Measurements from ENCODE around the gene MRPL23. TPM values are rescaled to one million over a fixed set of nuclear protein-coding genes. Genes with fewer than 3 reads are reported as not detected.

Gene MRPL23
- total RNA-seq, 1 donor from 2014 or later, result 163 TPM

DNA sequence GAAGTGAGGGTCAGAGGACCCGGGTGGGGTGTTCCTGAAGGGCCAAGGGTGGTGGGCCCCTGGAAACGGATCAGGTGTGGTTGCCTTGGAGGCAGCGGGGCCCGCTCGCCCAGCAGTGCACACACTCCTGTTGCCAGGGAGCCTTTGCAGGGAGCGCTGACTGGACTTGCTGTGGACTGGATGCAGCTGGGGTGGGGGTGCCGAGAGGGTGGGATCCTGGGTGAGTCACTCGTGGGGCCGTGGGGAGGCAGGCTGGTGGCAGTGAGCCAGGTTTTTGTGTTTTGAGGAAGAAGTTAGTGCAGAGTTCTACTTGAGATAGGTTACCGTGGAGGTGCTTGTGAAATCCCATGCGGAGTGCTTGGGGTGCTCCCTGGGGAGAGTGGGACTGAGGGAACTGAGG lies 1.3 kb downstream of the MRPL23 start:
- TF ChIP-seq, protein P1, sequence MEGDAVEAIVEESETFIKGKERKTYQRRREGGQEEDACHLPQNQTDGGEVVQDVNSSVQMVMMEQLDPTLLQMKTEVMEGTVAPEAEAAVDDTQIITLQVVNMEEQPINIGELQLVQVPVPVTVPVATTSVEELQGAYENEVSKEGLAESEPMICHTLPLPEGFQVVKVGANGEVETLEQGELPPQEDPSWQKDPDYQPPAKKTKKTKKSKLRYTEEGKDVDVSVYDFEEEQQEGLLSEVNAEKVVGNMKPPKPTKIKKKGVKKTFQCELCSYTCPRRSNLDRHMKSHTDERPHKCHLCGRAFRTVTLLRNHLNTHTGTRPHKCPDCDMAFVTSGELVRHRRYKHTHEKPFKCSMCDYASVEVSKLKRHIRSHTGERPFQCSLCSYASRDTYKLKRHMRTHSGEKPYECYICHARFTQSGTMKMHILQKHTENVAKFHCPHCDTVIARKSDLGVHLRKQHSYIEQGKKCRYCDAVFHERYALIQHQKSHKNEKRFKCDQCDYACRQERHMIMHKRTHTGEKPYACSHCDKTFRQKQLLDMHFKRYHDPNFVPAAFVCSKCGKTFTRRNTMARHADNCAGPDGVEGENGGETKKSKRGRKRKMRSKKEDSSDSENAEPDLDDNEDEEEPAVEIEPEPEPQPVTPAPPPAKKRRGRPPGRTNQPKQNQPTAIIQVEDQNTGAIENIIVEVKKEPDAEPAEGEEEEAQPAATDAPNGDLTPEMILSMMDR (IDR thresholded peaks at IDR 0.05; ENCODE audit: insufficient read depth, low read length, poor library complexity, severe bottlenecking), result no peak
- no peaks in the 10 kb centered on the region for H3K27me3 ChIP-seq (ENCODE audit: control insufficient read depth, insufficient read depth, low read length)
- H3K36me3 ChIP-seq (ENCODE audit: control insufficient read depth, insufficient read depth, low read length), result no peaks in the 10 kb centered on the region
- H3K4me3 ChIP-seq (ENCODE audit: low read depth, low read length), result no peak overlapping the region
- DNase-seq (ENCODE audit: low read depth), result no peak

DNA sequence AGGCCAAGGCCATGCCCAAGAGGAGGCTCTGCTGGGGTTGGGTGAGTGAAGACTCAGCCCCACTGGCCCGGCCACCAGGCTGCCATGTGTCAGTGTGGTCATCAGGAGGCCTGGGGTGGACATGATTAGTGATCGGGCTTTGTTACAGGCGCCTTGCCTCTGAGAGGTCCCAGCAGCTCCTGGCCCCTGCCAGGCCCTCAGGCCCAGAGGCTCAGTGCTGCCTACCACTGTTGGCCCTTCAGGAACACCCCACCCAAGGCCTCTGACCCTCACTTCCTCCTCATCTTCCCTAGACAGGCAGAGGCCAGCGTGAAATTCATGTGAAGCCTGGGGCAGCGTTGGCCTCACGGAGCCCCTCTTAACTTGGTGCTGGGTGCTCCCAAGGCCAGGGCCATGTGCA lies 2.2 kb downstream of the MRPL23 start:
- no peak for DNase-seq (ENCODE audit: low read depth)
- Histone ChIP-seq H3K36me3 (ENCODE audit: control insufficient read depth, insufficient read depth, low read length) (no peaks in the 10 kb centered on the region), H3K4me3 (ENCODE audit: low read depth, low read length) (no peak overlapping the region), H3K27me3 (ENCODE audit: control insufficient read depth, insufficient read depth, low read length) (no peaks in the 10 kb centered on the region)
- TF ChIP-seq, protein P1 (IDR thresholded peaks at IDR 0.05; ENCODE audit: insufficient read depth, low read length, poor library complexity, severe bottlenecking), result no peak

DNA sequence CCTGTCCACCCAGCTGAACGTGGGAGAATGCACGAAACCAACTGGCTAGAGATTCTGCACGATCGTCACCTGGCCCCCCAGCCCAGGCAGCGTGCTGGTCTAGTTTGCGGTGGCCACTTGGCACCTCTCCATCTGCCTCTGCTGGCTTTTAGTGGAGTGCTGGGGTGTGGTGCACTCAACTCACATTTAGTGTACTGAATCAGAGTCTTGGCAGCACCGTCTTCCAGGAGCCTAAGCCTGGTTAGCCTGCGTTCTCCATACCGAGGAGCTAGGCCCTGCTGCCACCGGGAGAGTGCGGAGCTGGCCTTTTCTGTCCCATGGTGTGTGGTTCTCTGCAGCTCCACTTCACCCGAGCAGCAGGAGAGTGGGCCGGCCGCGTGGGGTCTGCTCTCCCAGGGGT lies 2.8 kb downstream of the MRPL23 start:
- DNase-seq (ENCODE audit: low read depth), result no peak
- Histone ChIP-seq H3K4me3 (ENCODE audit: low read depth, low read length) (no peak overlapping the region), H3K27me3 (ENCODE audit: control insufficient read depth, insufficient read depth, low read length) (no peaks in the 10 kb centered on the region), H3K36me3 (ENCODE audit: control insufficient read depth, insufficient read depth, low read length) (no peaks in the 10 kb centered on the region)
- TF ChIP-seq, protein P1 (IDR thresholded peaks at IDR 0.05; ENCODE audit: insufficient read depth, low read length, poor library complexity, severe bottlenecking), result no peak

DNA sequence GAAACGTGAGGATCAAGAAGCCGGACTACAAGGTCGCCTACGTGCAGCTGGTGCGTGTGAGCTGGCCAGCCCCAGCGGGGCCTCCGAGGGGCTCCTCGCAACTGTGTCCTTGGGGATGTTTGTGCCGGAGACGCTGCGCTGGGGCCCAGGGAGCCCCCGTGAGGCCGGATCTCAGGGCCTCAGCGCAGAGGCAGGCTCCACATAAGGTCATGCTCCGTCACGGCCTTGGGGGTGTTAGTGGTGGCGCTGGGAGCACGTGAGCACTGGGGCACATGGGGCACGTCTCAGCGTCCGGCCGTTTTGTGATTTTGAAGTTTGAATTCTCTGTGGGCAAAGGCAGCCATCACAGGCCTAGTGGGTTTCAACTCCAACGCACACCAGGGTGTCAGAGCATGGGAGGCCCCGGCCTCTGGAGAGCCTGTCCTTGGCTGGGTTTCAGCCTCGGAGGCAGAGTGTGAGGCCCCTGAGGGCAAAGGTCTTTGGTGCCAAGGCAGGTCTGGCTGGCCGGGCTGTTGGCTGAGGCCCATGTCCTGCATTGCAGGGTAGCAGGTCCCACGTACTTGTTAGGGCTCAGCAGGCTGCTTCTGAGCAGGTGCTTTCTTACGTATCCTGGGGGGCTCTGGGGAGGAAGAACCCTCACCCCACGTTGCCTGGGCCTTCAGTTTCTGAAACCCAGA lies 5.8 kb downstream of the MRPL23 start:
- H3K4me3 ChIP-seq (ENCODE audit: low read depth, low read length), result no peak overlapping the region
- no peaks in the 10 kb centered on the region for H3K27me3 ChIP-seq (ENCODE audit: control insufficient read depth, insufficient read depth, low read length)
- TF ChIP-seq, protein P1 (IDR thresholded peaks at IDR 0.05; ENCODE audit: insufficient read depth, low read length, poor library complexity, severe bottlenecking), result no peak
- no peak for DNase-seq (ENCODE audit: low read depth)
- H3K36me3 ChIP-seq (ENCODE audit: control insufficient read depth, insufficient read depth, low read length), result no peaks in the 10 kb centered on the region

DNA sequence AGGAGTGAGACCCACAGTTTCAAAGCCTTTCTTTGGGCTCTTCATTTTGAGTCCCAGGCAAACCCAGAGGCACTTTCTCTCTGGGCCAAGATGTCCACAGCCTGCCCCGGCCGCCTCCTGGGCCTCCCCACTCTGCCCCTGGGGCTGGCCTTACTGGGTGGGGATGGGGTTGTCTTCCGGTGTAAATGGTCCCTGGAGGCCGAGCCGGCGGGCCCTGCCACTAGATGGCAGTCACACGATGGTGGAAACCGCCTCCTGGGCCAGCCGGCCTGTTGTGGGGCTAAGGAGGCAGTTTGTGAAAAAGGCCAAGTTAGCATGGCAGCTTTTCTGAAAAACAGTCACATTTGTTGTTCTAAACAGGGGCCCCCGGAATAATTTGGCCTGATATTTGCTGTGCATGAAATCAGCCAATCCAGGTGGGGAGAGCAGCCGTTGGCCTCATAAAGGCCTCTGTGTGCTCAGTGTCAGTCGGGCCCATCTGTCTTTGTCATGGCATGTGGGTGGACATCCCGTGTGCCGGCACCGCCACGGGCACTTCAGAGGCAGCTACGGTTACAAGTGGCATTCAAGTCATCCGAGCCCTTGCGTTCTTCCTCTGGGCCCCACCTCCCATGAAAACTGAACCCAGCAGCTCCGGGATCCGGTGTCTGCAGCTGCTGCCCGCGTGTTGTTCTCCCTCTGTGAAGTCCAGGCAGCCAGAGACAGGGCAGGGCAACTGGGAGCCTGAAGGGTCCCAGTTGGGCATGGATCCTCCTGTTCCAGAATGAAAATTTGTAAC lies 6.5 kb downstream of the MRPL23 start:
- TF ChIP-seq, protein P1 (IDR thresholded peaks at IDR 0.05; ENCODE audit: insufficient read depth, low read length, poor library complexity, severe bottlenecking), result no peak

More for the DNA sequence above, 6.5 kb downstream of the MRPL23 start:
- no peaks in the 10 kb centered on the region for H3K36me3 ChIP-seq (ENCODE audit: control insufficient read depth, insufficient read depth, low read length)
- no peak overlapping the region for H3K4me3 ChIP-seq (ENCODE audit: low read depth, low read length)
- H3K27me3 ChIP-seq (ENCODE audit: control insufficient read depth, insufficient read depth, low read length), result no peaks in the 10 kb centered on the region
- no peak for DNase-seq (ENCODE audit: low read depth)

Data from kidney epithelial cell (primary cell).